GM12878 (cell line): ENCODE measurements around the gene COPE. TPM values are rescaled to one million over a fixed set of nuclear protein-coding genes. Genes with fewer than 3 reads are reported as not detected.

Experiments used
- ATAC-seq: fragments of 200-7000 bp; cut with Tn5 transposase; 3 replicates; pipeline ENCODE4 v1.9.1; 2020; ENCODE audit warnings: mild to moderate bottlenecking, moderate library complexity
- BruUV-seq: library from RNA; stranded (reverse); fragments of 400-500 nt; replicated peaks from 2 replicates; lab custom pipeline; 2021; lab: Mats Ljungman, UMichigan
- CTCF ChIA-PET: fragments of 300-600 bp; sonication (Branson Sonifier 250); formaldehyde crosslinking; extraction: SDS; loops from one replicate; lab custom pipeline; 2021; ENCODE audit warnings: inconsistent platforms; lab: Yijun Ruan, JAX
- POLR2A ChIA-PET: fragments of 350-600 bp; formaldehyde crosslinking; extraction: SDS; loops from one replicate; lab custom pipeline; 2021; ENCODE audit warnings: inconsistent platforms; lab: Charles Lee
- RAD21 ChIA-PET: fragments of 300-600 bp; sonication (Branson Sonifier 250); formaldehyde crosslinking; loops from one replicate; lab custom pipeline; 2023; ENCODE audit warnings: antibody characterized with exemption; ENCODE audit not compliant: unreplicated experiment; lab: Charles Lee
- SMC1A ChIA-PET: fragments of 300-600 bp; sonication (Branson Sonifier 250); formaldehyde crosslinking; loops from one replicate; lab custom pipeline; 2023; ENCODE audit not compliant: unreplicated experiment, uncharacterized antibody; lab: Charles Lee
- DNase-seq: peaks from one replicate; pipeline ENCODE4 v3.0.0-alpha.2; 2011; ENCODE audit warnings: low read depth, low spot score
- FAIRE-seq: peaks from 3 replicates; lab custom pipeline; 2011; peaks lifted over from hg19 to GRCh38; lab: Jason Lieb, UNC
- H2AFZ ChIP-seq: 2 replicates; pipeline ENCODE4 v1.6.0; 2011; ENCODE audit warnings: low read depth, low read length, control low read depth; ENCODE audit not compliant: control insufficient read depth
- H3K27ac ChIP-seq: 2 replicates; pipeline ENCODE4 v1.5.1; 2011; ENCODE audit warnings: control low read depth; ENCODE audit not compliant: control insufficient read depth, insufficient read depth
- H3K27me3 ChIP-seq, 2 experiments: replicated peaks in 1 of 2; 2 replicates each; pipeline versions ENCODE4 v1.6.0 to v1.6.1; 2011; ENCODE audit warnings: low read length in 1 of 2; ENCODE audit not compliant: control insufficient read depth in 2 of 2, insufficient read depth in 2 of 2
- H3K36me3 ChIP-seq, 2 experiments: 2 replicates each; pipeline ENCODE4 v1.5.1; 2011; ENCODE audit warnings: low read length in 1 of 2; ENCODE audit not compliant: control insufficient read depth in 2 of 2, insufficient read depth in 2 of 2
- H3K4me1 ChIP-seq: 2 replicates; pipeline ENCODE4 v1.6.1; 2011; ENCODE audit warnings: mild to moderate bottlenecking, low read length, moderate library complexity, mixed read lengths; ENCODE audit not compliant: control insufficient read depth, insufficient read depth
- H3K4me2 ChIP-seq: 2 replicates; pipeline ENCODE4 v1.6.0; 2011; ENCODE audit warnings: control low read depth; ENCODE audit not compliant: control insufficient read depth, insufficient read depth
- H3K4me3 ChIP-seq: fragments of 200-600 bp; sonication (generic); 2 replicates; pipeline ENCODE4 v1.5.1; 2016
- H3K79me2 ChIP-seq: 2 replicates; pipeline ENCODE4 v1.6.0; 2011; ENCODE audit warnings: low read length; ENCODE audit not compliant: control insufficient read depth, insufficient read depth
- H3K9ac ChIP-seq: 2 replicates; pipeline ENCODE4 v1.8.0; 2011; ENCODE audit warnings: low read length, control low read depth, mixed read lengths; ENCODE audit not compliant: control insufficient read depth, insufficient read depth
- H3K9me3 ChIP-seq: replicated peaks from 3 replicates; pipeline ENCODE4 v1.5.1; 2011; ENCODE audit warnings: mild to moderate bottlenecking, low read length; ENCODE audit not compliant: control insufficient read depth, insufficient read depth
- H4K20me1 ChIP-seq: 2 replicates; pipeline ENCODE4 v1.6.0; 2011; ENCODE audit not compliant: control insufficient read depth, insufficient read depth
- ASH2L ChIP-seq: fragments of 300-600, 200-600 bp; sonication (generic); IDR thresholded peaks from 2 replicates; pipeline ENCODE4 v1.6.1; 2017; ENCODE audit warnings: low read depth, mild to moderate bottlenecking, borderline replicate concordance
- ATF7 ChIP-seq: fragments of 450-650 bp; IDR thresholded peaks from 2 replicates; pipeline ENCODE4 v1.6.1; 2016; ENCODE audit warnings: low read depth, mild to moderate bottlenecking
- BCL3 ChIP-seq: IDR thresholded peaks from 2 replicates; pipeline ENCODE4 v1.6.1; 2011; ENCODE audit warnings: borderline replicate concordance, low read depth, mild to moderate bottlenecking, moderate library complexity, low read length; ENCODE audit not compliant: insufficient read depth, poor library complexity, severe bottlenecking
- BRCA1 ChIP-seq: IDR thresholded peaks from 2 replicates; pipeline ENCODE4 v1.6.1; 2011; ENCODE audit warnings: low read depth, low read length, improper control_type of control experiment
- EED ChIP-seq: sonication (generic); IDR thresholded peaks from 2 replicates; pipeline ENCODE4 v1.6.1; 2016; ENCODE audit warnings: antibody characterized with exemption, low read depth
- JUNB ChIP-seq: IDR thresholded peaks from 2 replicates; pipeline ENCODE4 v1.6.1; 2016; ENCODE audit warnings: antibody characterized with exemption, mild to moderate bottlenecking
- PAX8 ChIP-seq: fragments of 450-650 bp; IDR thresholded peaks from 2 replicates; pipeline ENCODE4 v1.6.1; 2017; ENCODE audit warnings: mild to moderate bottlenecking, moderate library complexity
- RCOR1 ChIP-seq: conservative IDR thresholded peaks from 2 replicates; pipeline ENCODE4 v1.6.1; 2012; ENCODE audit warnings: low read depth, low read length, improper control_type of control experiment
- STAT1 ChIP-seq: fragments of 450-650 bp; conservative IDR thresholded peaks from 2 replicates; pipeline ENCODE4 v1.6.1; 2014; ENCODE audit warnings: antibody characterized with exemption, mild to moderate bottlenecking
- ZNF24 ChIP-seq: fragments of 450-650 bp; IDR thresholded peaks from 2 replicates; pipeline ENCODE4 v1.6.1; 2017; ENCODE audit warnings: antibody characterized with exemption, mild to moderate bottlenecking
- ZNF384 ChIP-seq: IDR thresholded peaks from 2 replicates; pipeline ENCODE4 v1.6.1; 2012; ENCODE audit warnings: low read depth, mild to moderate bottlenecking, low read length, improper control_type of control experiment, borderline replicate concordance
- WGBS: methylation state at CpG from one replicate; pipeline ENCODE4 v1.1.6; 2016; ENCODE audit warnings: low lambda C conversion rate; ENCODE audit not compliant: insufficient replicate concordance, insufficient coverage; ENCODE audit errors: missing lambda C conversion rate; 5-methylcytosine and 5-hydroxymethylcytosine counted together
- in situ Hi-C: fragments of 300-500 bp; cut with MboI; formaldehyde crosslinking; loops from 9 replicates; pipeline ENCODE4 v1.14.3; 2018; ENCODE audit warnings: mixed read lengths
- intact Hi-C: fragments of 100-400 bp; cut with micrococcal nuclease; formaldehyde crosslinking; loops from one replicate; pipeline ENCODE4 v1.14.2; 2022; ENCODE audit not compliant: unreplicated experiment
- polyA plus RNA-seq, 11 experiments: library from polyadenylated mRNA; depleted of rRNA in 4 of 11; unstranded in 6 of 11; stranded (reverse) in 5 of 11; fragments of >200 nt; fragmentation: Nextera tagmentation in 4 of 11; fragmentation: Illumina TruSeq in 1 of 11; extraction: Ambion mirVana in 4 of 11; extraction: Trizol in 1 of 11; gene quantifications; 1 replicate in 1 of 11; 2 replicates in 10 of 11; pipeline versions ENCODE4 v1.2.1 to v1.2.3, GENCODE V29; 2011 to 2016; ENCODE audit warnings: inconsistent platforms in 2 of 11, missing spikeins in 2 of 11, low read depth in 1 of 11
- total RNA-seq, 4 experiments: library from RNA; depleted of rRNA in 3 of 4; stranded (reverse); fragments of >200 nt in 3 of 4; fragmentation: Illumina TruSeq in 1 of 4; extraction: Trizol in 1 of 4; gene quantifications; 2 replicates each; pipeline versions ENCODE4 v1.2.1 to v1.2.3, GENCODE V29; 2013 to 2021

Gene COPE
- total and polyA plus RNA-seq, 10 of the 15 experiments (the other 5 are each of a cell fraction or from before 2014, with no cell fraction given), result 3.5 to 464 (median 222) TPM

GRCh38 chr19:18875726-18876125 is 43.5 kb downstream of the COPE start:
- no TSS peak for BruUV-seq
- POLR2A ChIA-PET, result interaction anchor here (1.2 kb wide), 1 partner anchor 43 kb away, joined by 3 read pairs; the partner anchor contains the start of gene COPE
- Histone ChIP-seq H3K4me2 (no peak overlapping the region), H3K4me1 (no peaks in the 10 kb centered on the region), H2AFZ (no peak overlapping the region), H3K9ac (no peak overlapping the region), H3K9me3 (no peaks in the 10 kb centered on the region), H4K20me1 (no peaks in the 10 kb centered on the region), H3K4me3 (no peak overlapping the region), H3K27ac (no peak overlapping the region), H3K36me3 (no peaks in the 10 kb centered on the region), H3K79me2 (no peaks in the 10 kb centered on the region), H3K27me3 (no peaks in the 10 kb centered on the region)
- SMC1A ChIA-PET, result interaction anchor here (0.6 kb wide), 1 partner anchor 365 kb away, joined by 3 read pairs; no protein-coding TSS in a partner anchor
- WGBS, result 81% methylated on average over 5 of the region's 5 CpGs
- CTCF ChIA-PET, result interaction anchor here (1.3 kb wide), 1 partner anchor 111 kb away, joined by 6 read pairs; no protein-coding TSS in a partner anchor
- in situ Hi-C loops, result no loop called here
- intact Hi-C loops, result no loop called here
- RAD21 ChIA-PET, result interaction anchor here (1.4 kb wide), 1 partner anchor 9 kb away, joined by 3 read pairs; no protein-coding TSS in a partner anchor
- FAIRE-seq, result no peak
- ATAC-seq, result no peak
- TF ChIP-seq ZNF384 (no peak), BRCA1 (no peak), BCL3 (no peak), PAX8 (no peak)
- DNase-seq, result no peak

- no peak for FAIRE-seq
- Histone ChIP-seq H3K9me3 (no peaks in the 10 kb centered on the region), H4K20me1 (no peaks in the 10 kb centered on the region), H3K36me3 (peaks cover 3 to 7% of the 10 kb centered on the region in 2 experiments; a peak in 2 of 4 replicates)
- no TSS peak for BruUV-seq
- RAD21 ChIA-PET, result no interaction called here
- TF ChIP-seq ATF7 (no peak), RCOR1 (no peak), BCL3 (no peak), EED (no peak), STAT1 (no peak), JUNB (no peak), ZNF24 (no peak), ASH2L (no peak)
- TF ChIP-seq, all 136 proteins: peak for 0
- H3K9ac ChIP-seq, result no peak overlapping the region
- no peaks in the 10 kb centered on the region for H3K4me1 ChIP-seq
- H3K27me3 ChIP-seq, result no peaks in the 10 kb centered on the region
- SMC1A ChIA-PET, result no interaction called here
- WGBS, result 83% methylated on average over 7 of the region's 7 CpGs
- ATAC-seq, result no peak
- no peak overlapping the region for H3K4me2 ChIP-seq
- H3K27ac ChIP-seq, result no peak overlapping the region
- intact Hi-C loops (no loop called here), in situ Hi-C loops (loop anchor here (25.0 kb wide), 1 partner anchor 409 kb away; no protein-coding TSS in a partner anchor)
- H3K79me2 ChIP-seq, result no peaks in the 10 kb centered on the region
- POLR2A ChIA-PET, result no interaction called here
- no peak overlapping the region for H2AFZ ChIP-seq
- DNase-seq, result no peak
- no peak overlapping the region for H3K4me3 ChIP-seq
- CTCF ChIA-PET, result no interaction called here
Measured at GRCh38 chr19:18871543-18871942, 47.6 kb downstream of the COPE start.
